Activated CD4-positive, alpha-beta T cell treated with anti-CD3 and anti-CD28 coated beads for 36 hours (primary cell): ENCODE data around the gene SEMG2. TPM values are rescaled to one million over a fixed set of nuclear protein-coding genes. Genes with fewer than 3 reads are reported as not detected.

Experiments used
- ATAC-seq: fragments of 200-7000 bp; cut with Tn5 transposase; one replicate; pipeline ENCODE4 v1.10.0; 2021; ENCODE audit warnings: mild to moderate bottlenecking, moderate library complexity
- CTCF ChIA-PET: fragments of 350-600 bp; sonication (Branson Sonifier 250); formaldehyde crosslinking; loops from one replicate; lab custom pipeline; 2021; ENCODE audit warnings: antibody characterized with exemption; lab: Charles Lee
- POLR2A ChIA-PET: fragments of 350-600 bp; sonication (Branson Sonifier 250); formaldehyde crosslinking; loops from one replicate; lab custom pipeline; 2021; ENCODE audit warnings: antibody characterized with exemption, inconsistent platforms; lab: Charles Lee
- DNase-seq: peaks from one replicate; pipeline ENCODE4 v3.0.0-alpha.2; 2020
- H3K27ac Mint-ChIP-seq: one replicate; pipeline ENCODE4 v1.8.0; 2021; ENCODE audit warnings: mixed read lengths
- H3K27me3 Mint-ChIP-seq: one replicate; pipeline ENCODE4 v1.8.0; 2021; ENCODE audit warnings: mixed read lengths
- H3K36me3 Mint-ChIP-seq: one replicate; pipeline ENCODE4 v1.8.0; 2021; ENCODE audit warnings: low read depth, mixed read lengths
- H3K4me1 Mint-ChIP-seq: one replicate; pipeline ENCODE4 v1.8.0; 2021; ENCODE audit warnings: mixed read lengths
- H3K4me3 Mint-ChIP-seq: one replicate; pipeline ENCODE4 v1.8.0; 2021; ENCODE audit warnings: mild to moderate bottlenecking, moderate library complexity, mixed read lengths
- H3K9me3 Mint-ChIP-seq: one replicate; pipeline ENCODE4 v1.8.0; 2021; ENCODE audit warnings: low read depth, mixed read lengths
- intact Hi-C, 2 experiments: fragments of 100-400 bp; cut with DNase I in 1 of 2; cut with micrococcal nuclease in 1 of 2; formaldehyde crosslinking; loops; one replicate each; pipeline versions ENCODE4 v1.14.2 to v1.15.1; 2022 to 2024; cut with DNase I, micrococcal nuclease
- total RNA-seq, 2 experiments: library from RNA; stranded (reverse); gene quantifications; one replicate each; pipeline ENCODE4 v1.2.3, GENCODE V29; 2021

The SEMG2 gene
- total RNA-seq, 2 experiments from 2014 or later: not detected

DNA sequence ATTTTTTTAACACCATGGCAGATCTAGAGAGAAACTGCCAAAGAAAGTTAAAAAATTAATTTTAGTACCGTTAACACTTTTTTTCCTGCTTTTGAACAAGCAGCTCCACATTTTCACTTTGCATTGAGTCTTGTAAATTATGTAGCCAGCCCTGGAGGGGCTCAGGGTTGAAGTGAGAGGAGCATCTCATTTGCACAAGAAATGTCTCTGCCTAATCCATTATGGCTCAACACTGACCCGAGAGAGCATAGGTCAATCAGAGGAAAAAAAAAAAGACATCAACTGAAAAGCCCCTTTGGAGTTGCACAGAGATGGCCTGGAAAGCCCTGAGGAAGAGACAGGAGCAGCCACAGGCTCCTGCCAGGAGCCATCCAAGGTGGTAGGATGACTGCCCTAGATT, 37.5 kb downstream of the SEMG2 start:
- no peaks in the 10 kb centered on the region for H3K9me3 Mint-ChIP-seq
- H3K4me3 Mint-ChIP-seq: no peak overlapping the region
- ChIA-PET CTCF (interaction anchor here (1.4 kb wide), 1 partner anchor 12 kb away, joined by 3 read pairs; no protein-coding TSS in a partner anchor), POLR2A (no interaction called here)
- intact Hi-C loops: no loop called here
- no peak overlapping the region for H3K27ac Mint-ChIP-seq
- H3K36me3 Mint-ChIP-seq: no peaks in the 10 kb centered on the region
- no peaks in the 10 kb centered on the region for H3K4me1 Mint-ChIP-seq
- ATAC-seq (no peak), DNase-seq (no peak)
- peaks cover 23% of the 10 kb centered on the region for H3K27me3 Mint-ChIP-seq

DNA sequence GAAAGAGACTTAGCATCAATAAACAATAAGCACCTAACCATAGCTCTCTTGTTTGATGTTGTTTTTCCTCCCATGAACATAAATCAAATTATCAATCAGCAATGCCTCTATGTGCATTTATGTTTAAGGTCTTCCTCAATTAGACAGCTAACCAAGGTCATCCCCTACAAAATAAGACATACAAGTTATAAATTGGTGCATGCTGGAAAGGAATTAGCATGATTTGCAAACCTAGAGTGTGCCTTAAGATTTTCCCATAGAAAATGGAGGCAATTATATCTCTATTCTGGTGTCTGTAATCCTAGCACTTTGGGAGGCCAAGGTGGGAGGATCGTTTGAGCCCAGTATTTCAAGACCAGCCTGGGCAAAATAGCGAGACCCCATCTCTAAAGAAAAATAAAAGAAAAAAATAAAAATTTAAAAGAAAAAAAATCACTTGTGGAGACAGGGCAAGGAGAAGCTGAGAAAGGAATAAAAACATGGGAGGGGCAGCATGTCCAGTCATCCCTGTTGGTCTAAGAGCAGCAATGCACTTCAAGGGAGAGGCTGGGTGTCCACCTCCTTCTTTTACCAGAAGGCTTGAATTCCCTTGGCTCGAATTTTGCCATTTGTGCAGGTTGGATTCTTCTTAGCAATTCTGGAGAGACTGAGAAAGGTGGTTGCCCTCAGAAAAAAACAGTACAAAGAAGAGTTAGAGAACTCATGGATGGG, 42.5 kb downstream of the SEMG2 start:
- Mint-ChIP-seq H3K4me1 (no peaks in the 10 kb centered on the region), H3K27me3 (peaks cover 20% of the 10 kb centered on the region), H3K9me3 (no peaks in the 10 kb centered on the region), H3K36me3 (no peaks in the 10 kb centered on the region), H3K4me3 (no peak overlapping the region), H3K27ac (no peak overlapping the region)
- ChIA-PET CTCF (interaction anchor here (1.1 kb wide), 1 partner anchor 27 kb away, joined by 3 read pairs; no protein-coding TSS in a partner anchor), POLR2A (no interaction called here)
- ATAC-seq (no peak), DNase-seq (no peak)
- intact Hi-C loops: no loop called here

DNA sequence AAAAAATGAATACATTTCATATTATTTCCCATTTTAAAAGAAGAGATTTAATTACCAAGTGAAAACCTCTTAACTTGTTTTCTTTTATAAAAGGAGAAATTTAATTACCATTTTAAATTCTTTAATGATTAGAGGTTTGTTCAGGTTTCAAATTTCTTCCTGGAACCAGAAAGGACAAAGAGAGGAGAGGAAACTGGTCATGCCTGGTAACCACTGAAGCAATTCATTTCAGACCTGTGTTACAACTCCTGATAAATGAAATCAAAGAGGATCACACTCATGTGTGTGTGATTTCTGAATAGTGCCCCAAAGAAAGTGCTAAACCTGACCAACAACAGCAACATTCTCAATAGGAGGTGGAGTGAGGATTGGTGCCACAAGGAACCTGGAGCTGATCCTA, 45.8 kb downstream of the SEMG2 start:
- ChIA-PET CTCF (no interaction called here), POLR2A (no interaction called here)
- DNase-seq: no peak
- H3K4me1 Mint-ChIP-seq: no peaks in the 10 kb centered on the region
- H3K4me3 Mint-ChIP-seq: no peak overlapping the region
- ATAC-seq: no peak
- H3K36me3 Mint-ChIP-seq: no peaks in the 10 kb centered on the region
- intact Hi-C loops: no loop called here
- H3K9me3 Mint-ChIP-seq: no peaks in the 10 kb centered on the region
- no peak overlapping the region for H3K27ac Mint-ChIP-seq
- peaks cover 23% of the 10 kb centered on the region for H3K27me3 Mint-ChIP-seq

DNA sequence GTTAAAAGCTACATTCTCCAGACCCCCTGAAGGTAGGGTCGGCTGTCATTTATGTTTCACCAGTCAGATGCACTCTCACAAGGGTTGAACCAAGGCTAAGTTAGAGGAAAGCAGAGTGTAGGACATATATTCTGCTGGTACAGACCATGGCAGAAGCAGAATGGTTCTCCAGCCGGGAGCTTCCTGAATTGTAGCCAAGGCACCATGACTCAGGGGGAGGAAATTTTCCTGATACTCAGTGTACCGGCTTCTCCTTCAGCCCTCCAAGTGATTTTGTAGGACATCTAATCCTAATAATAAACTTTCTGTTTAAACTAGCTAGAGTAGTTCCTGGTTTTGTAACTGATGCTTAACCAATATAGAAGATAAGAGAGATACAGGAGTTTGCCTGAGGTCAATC, 47.4 kb downstream of the SEMG2 start:
- POLR2A ChIA-PET: no interaction called here
- CTCF ChIA-PET: interaction anchor here (1.2 kb wide), 1 partner anchor 80 kb away, joined by 4 read pairs; the partner anchor contains the start of gene SDC4

DNA sequence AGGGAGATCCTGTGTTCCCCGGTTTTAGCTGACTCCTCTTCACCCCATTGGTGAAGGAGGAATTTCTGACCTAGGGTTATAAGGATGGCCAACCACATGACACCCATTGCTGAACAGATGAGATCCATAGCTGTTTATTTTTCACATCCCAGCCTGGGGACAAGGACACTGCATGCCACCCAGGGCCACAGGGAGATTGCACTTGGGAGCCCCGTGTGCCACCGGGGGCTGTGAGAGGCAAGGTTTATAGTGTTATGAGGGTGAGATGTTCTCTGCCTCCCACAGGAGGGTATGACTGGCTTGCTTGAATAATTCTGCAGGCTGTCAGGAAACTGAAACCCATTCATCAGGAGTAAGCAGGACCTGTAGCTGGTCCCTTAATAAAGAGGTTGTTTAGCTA, 47.9 kb downstream of the SEMG2 start:
- Mint-ChIP-seq H3K4me1 (no peaks in the 10 kb centered on the region), H3K27ac (no peak overlapping the region), H3K4me3 (no peak overlapping the region), H3K36me3 (no peaks in the 10 kb centered on the region), H3K27me3 (peaks cover 26% of the 10 kb centered on the region), H3K9me3 (no peaks in the 10 kb centered on the region)
- ATAC-seq: no peak
- ChIA-PET POLR2A (no interaction called here), CTCF (interaction anchor here (1.2 kb wide), 1 partner anchor 79 kb away, joined by 4 read pairs; the partner anchor contains the start of gene SDC4)
- DNase-seq: no peak
- intact Hi-C loops: no loop called here

More for the DNA sequence above, 47.4 kb downstream of the SEMG2 start:
- intact Hi-C loops: no loop called here
- Mint-ChIP-seq H3K4me1 (no peaks in the 10 kb centered on the region), H3K4me3 (no peak overlapping the region), H3K27me3 (peaks cover 26% of the 10 kb centered on the region), H3K36me3 (no peaks in the 10 kb centered on the region), H3K9me3 (no peaks in the 10 kb centered on the region), H3K27ac (no peak overlapping the region)
- no peak for DNase-seq
- ATAC-seq: no peak

DNA sequence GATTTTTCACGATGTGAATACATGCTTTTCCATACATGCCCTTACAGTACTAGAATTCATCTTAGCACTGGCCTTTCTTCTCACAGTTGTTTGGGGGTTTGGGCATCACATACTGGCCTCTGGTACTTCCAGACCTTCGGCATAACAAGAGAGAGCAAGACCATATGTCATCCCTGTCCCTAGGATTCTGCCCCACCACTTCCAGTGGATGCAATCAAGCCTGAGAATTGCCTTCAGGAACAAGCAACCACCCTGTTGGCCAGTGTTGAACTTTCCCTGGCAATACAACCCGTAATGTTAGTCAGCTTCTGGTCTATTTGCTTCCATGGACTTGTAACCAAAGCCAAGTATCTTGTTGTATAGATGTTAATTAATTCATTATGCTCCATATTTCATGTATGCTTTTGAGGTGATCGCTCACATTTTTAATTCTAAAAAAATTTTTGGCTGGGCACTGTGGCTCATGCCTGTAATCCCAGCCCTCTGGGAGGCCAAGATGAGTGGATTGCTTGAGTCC, 48.6 kb downstream of the SEMG2 start:
- CTCF ChIA-PET: interaction anchor here (1.2 kb wide), 1 partner anchor 78 kb away, joined by 4 read pairs; the partner anchor contains the start of gene SDC4

More for the DNA sequence above, 48.6 kb downstream of the SEMG2 start:
- Mint-ChIP-seq H3K27me3 (peaks cover 23% of the 10 kb centered on the region), H3K36me3 (no peaks in the 10 kb centered on the region), H3K27ac (no peak overlapping the region), H3K4me1 (no peaks in the 10 kb centered on the region), H3K9me3 (no peaks in the 10 kb centered on the region), H3K4me3 (no peak overlapping the region)
- ATAC-seq: no peak
- POLR2A ChIA-PET: no interaction called here
- no peak for DNase-seq
- intact Hi-C loops: no loop called here

Other genes with a start within 250 kb of the SEMG2 start
- under 1 TPM; 0.66 to 0.79 TPM for gene KCNS1, start 120.2 kb upstream of the SEMG2 start, total RNA-seq
- gene WFDC5, start 106.2 kb upstream of the SEMG2 start, total RNA-seq: under 1 TPM; 0.23 TPM
- not detected for gene WFDC12, start 96.9 kb upstream of the SEMG2 start, total RNA-seq
- not detected for gene PI3, start 46.5 kb upstream of the SEMG2 start, total RNA-seq
- gene SEMG1, start 14.3 kb upstream of the SEMG2 start, total RNA-seq: not detected
- gene SLPI, start 33.2 kb downstream of the SEMG2 start, total RNA-seq: not detected
- gene RBPJL, start 85.5 kb downstream of the SEMG2 start, total RNA-seq: not detected
- under 1 TPM; 0.35 to 0.48 TPM for gene MATN4, start 86.9 kb downstream of the SEMG2 start, total RNA-seq
- gene SDC4, start 127.1 kb downstream of the SEMG2 start, total RNA-seq: 10 to 100 TPM; 24.0 to 31.0 TPM
- 10 to 100 TPM; 16.1 to 26.1 TPM for gene SYS1, start 141.8 kb downstream of the SEMG2 start, total RNA-seq
- gene TP53TG5, start 157.0 kb downstream of the SEMG2 start, total RNA-seq: under 1 TPM; 0.40 to 0.80 TPM
- 10 to 100 TPM; 22.4 to 30.0 TPM for gene DBNDD2, start 186.9 kb downstream of the SEMG2 start, total RNA-seq
- gene PIGT, start 194.8 kb downstream of the SEMG2 start, total RNA-seq: 10 to 100 TPM; 44.0 to 65.7 TPM
- gene WFDC2, start 248.4 kb downstream of the SEMG2 start, total RNA-seq: under 1 TPM; 0.56 to 0.66 TPM